Fibroblast of villous mesenchyme (primary cell): ENCODE data around the gene ERFL. TPM values are rescaled to one million over a fixed set of nuclear protein-coding genes. Genes with fewer than 3 reads are reported as not detected.

Source experiments
- DNase-seq: peaks from one replicate; pipeline ENCODE4 v3.0.0-alpha.2; 2010; ENCODE audit warnings: low read depth
- H3K4me3 ChIP-seq: 2 replicates; pipeline ENCODE4 v1.5.1; 2011; ENCODE audit warnings: low read depth, mild to moderate bottlenecking, low read length
- CTCF ChIP-seq: IDR thresholded peaks from 2 replicates; pipeline ENCODE4 v1.5.1; 2012; ENCODE audit warnings: low read depth, mild to moderate bottlenecking, low read length; ENCODE audit not compliant: insufficient read depth
- total RNA-seq: library from RNA; depleted of rRNA; stranded (reverse); fragments of >200 nt; gene quantifications from 2 replicates; pipeline ENCODE4 v1.2.3, GENCODE V29; 2012

The ERFL gene
- total RNA-seq, 1 donor = not detected

DNA sequence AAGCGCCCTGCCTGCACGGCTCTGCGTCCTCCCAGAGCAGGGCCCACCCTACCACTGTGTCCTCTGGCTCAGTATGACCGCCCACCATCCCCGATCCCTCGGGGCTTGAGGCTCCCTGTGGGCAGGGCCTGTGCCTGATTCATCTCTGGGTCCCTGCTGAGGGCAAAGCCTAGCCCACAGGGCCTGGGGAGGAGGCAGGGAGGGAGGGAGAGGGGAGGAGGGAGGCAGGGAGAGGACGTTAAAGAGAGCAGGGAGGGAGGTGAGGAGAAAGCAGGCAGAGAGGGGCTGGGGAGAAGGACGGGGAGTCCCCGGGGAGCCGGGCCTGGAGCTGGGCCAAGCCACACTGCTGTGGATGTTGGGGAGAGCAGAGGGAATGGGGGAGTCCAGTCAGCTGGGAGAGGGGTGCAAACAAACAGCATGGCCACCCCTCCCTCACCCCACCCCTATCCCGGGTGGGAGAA is 4.0 kb upstream of the ERFL start:
- no peak for DNase-seq
- no peak for TF ChIP-seq CTCF
- H3K4me3 ChIP-seq = no peak overlapping the region

DNA sequence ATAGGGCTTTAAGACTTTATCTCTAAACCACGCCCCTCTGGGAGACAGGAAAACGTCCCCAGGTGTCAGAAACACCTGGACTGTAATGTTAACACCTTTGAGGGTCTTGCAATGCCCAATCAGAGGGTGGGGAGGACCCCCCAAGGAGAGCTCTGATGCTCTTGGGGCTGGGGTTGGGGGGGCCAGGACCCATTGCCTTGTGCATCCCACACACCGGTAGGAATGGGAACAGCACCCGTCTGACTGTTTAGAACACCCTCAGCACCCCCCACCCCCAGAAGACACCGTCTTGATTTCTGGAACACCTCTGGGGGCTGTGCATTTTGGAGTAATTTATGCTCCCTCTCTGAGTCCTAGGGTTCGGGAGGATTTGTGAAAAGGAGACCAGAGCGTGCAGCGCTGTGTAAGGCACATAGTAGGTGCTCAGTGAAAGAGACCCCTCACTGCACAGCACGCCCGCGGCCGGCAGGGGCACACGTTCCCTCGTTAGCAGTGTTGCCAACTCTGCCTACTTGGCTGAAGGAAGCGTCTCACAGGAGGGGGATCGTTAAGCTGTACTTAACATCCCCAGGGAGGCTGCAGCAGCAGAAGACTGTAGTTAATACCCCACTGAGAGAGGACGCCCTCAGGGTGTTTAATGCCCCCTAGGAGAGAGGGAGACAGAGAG is 2.8 kb upstream of the ERFL start:
- no peak for DNase-seq

GRCh38 chr19:41930322-41930722 is 2.1 kb upstream of the ERFL start:
- no peak for TF ChIP-seq CTCF
- no peak overlapping the region for H3K4me3 ChIP-seq
- DNase-seq = no peak

More for the DNA sequence above, 2.8 kb upstream of the ERFL start:
- peak; percentile 41 for TF ChIP-seq CTCF
- no peak overlapping the region for H3K4me3 ChIP-seq

DNA sequence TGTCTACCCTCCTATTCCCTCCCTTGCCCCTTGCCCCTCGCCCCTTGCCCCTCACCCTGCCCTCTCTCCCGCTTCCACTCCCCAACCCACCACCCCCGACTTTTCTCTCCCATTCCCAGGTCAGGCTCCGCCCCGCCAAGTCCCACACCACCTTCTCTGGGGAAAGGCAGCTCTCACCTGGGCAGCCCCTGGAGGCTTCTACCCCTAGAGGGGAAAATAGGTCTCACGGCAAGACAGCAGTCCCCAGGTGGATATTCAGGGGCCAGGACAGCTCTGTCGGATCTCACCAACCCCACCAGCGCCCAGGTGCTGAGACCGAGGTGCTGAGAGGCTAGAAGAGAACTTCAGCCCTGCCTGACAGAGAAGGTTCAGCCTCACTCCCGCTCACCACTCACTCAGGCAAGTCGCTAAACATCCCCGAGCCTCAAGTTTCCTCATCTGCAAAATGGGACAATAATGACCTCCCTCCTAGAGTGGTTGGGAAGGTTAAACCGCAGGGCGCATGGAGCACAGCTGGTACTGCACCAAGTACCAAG is 1.4 kb upstream of the ERFL start:
- no peak for DNase-seq
- no peak for TF ChIP-seq CTCF
- no peak overlapping the region for H3K4me3 ChIP-seq

- TF ChIP-seq CTCF = no peak
- peak overlapping the region; percentile 58 for H3K4me3 ChIP-seq
- DNase-seq = no peak
Measured at GRCh38 chr19:41928754-41929535, 696 bp upstream of the ERFL start.

DNA sequence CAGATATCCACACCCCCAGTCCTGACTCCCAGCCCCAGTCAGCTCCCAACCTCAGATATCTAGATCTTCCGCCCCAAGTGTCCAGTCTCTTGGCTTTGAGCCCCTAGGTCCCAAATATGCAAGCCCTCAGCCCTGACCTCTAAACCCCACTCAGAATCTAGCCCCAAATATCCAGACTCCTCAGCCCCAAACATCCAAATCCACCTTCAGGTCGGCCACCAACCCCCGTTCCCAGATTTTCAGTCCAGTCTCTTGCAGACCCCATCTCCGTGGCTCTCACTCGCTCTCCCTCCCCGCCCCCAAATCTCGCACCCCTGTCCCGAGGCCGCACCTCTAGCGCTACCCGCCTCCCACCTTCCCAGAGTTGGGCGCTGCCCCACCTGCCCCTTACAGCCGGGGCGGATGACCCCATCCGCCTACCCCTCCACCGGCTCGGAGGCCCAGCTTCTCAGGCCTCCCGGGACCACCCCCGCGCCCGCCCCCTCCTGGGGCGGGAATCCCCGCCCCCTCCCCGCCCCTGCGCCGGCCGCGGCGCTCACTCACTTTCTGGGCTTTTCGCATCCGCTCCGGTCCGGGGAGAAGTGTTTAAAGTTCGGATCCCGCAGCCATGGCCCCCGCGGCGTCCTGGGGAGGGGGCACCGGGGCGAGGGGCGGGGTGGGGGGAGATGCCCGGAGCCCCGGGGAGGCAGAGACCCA is 604 bp downstream of the ERFL start:
- TF ChIP-seq CTCF = no peak
- DNase-seq = no peak
- peak overlapping the region; percentile 58 for H3K4me3 ChIP-seq
